Calu3 (cell line): ENCODE measurements around the gene C1orf232. TPM values are rescaled to one million over a fixed set of nuclear protein-coding genes. Genes with fewer than 3 reads are reported as not detected.

Experiments
- BruUV-seq: library from RNA; stranded (reverse); fragments of 400-500 nt; replicated peaks from 2 replicates; lab custom pipeline; 2021; lab: Mats Ljungman, UMichigan
- CTCF ChIA-PET: fragments of 300-600 bp; sonication (Branson Sonifier 250); formaldehyde crosslinking; loops from one replicate; lab custom pipeline; 2022; ENCODE audit warnings: antibody characterized with exemption; lab: Charles Lee
- DNase-seq: peaks from one replicate; pipeline ENCODE4 v3.0.0; 2022
- H3K27ac Mint-ChIP-seq: one replicate; pipeline ENCODE4 v1.8.0; 2022; ENCODE audit warnings: mixed read lengths; ENCODE audit not compliant: unreplicated experiment
- H3K27me3 Mint-ChIP-seq: one replicate; pipeline ENCODE4 v1.8.0; 2022; ENCODE audit warnings: mixed read lengths; ENCODE audit not compliant: unreplicated experiment
- H3K36me3 Mint-ChIP-seq: one replicate; pipeline ENCODE4 v1.8.0; 2022; ENCODE audit warnings: mild to moderate bottlenecking, moderate library complexity, mixed read lengths; ENCODE audit not compliant: insufficient read depth, unreplicated experiment
- H3K4me1 Mint-ChIP-seq: one replicate; pipeline ENCODE4 v1.8.0; 2022; ENCODE audit warnings: mild to moderate bottlenecking, low read depth, mixed read lengths; ENCODE audit not compliant: unreplicated experiment
- H3K4me3 Mint-ChIP-seq: one replicate; pipeline ENCODE4 v1.8.0; 2022; ENCODE audit warnings: mild to moderate bottlenecking, low read depth, moderate library complexity, mixed read lengths; ENCODE audit not compliant: unreplicated experiment
- H3K9me3 Mint-ChIP-seq: one replicate; pipeline ENCODE4 v1.8.0; 2022; ENCODE audit warnings: low read depth, mixed read lengths; ENCODE audit not compliant: unreplicated experiment
- CTCF ChIP-seq: fragments of 200-600 bp; IDR thresholded peaks from one replicate; pipeline ENCODE4 v1.8.0; 2022; ENCODE audit warnings: antibody characterized with exemption; ENCODE audit not compliant: unreplicated experiment
- intact Hi-C: fragments of 100-400 bp; cut with micrococcal nuclease; formaldehyde crosslinking; loops from one replicate; pipeline ENCODE4 v1.10.0; 2022; ENCODE audit not compliant: unreplicated experiment
- total RNA-seq: library from RNA; stranded (reverse); gene quantifications from 2 replicates; pipeline ENCODE4 v1.2.3, GENCODE V29; 2022

C1orf232 gene
- total RNA-seq, 1 experiment from 2014 or later, result not detected

GRCh38 chr1:26197301-26197700, 28.5 kb upstream of the C1orf232 start:
- no peak overlapping the region for H3K4me3 Mint-ChIP-seq

GRCh38 chr1:26195805-26196204, 27.0 kb upstream of the C1orf232 start:
- BruUV-seq, result no TSS peak
- Mint-ChIP-seq H3K27ac (no peak overlapping the region), H3K9me3 (no peaks in the 10 kb centered on the region), H3K36me3 (no peaks in the 10 kb centered on the region), H3K4me1 (no peaks in the 10 kb centered on the region), H3K4me3 (no peak overlapping the region), H3K27me3 (peaks cover 69% of the 10 kb centered on the region)
- intact Hi-C loops, result no loop called here
- TF ChIP-seq CTCF, result no peak
- CTCF ChIA-PET, result no interaction called here
- DNase-seq, result no peak

More at GRCh38 chr1:26197301-26197700, 28.5 kb upstream of the C1orf232 start:
- peaks cover 77% of the 10 kb centered on the region for H3K27me3 Mint-ChIP-seq
- no peak for DNase-seq
- intact Hi-C loops, result no loop called here
- H3K4me1 Mint-ChIP-seq, result no peaks in the 10 kb centered on the region
- BruUV-seq, result no TSS peak
- CTCF ChIA-PET, result interaction anchor here (0.6 kb wide), 1 partner anchor 538 kb away, joined by 4 read pairs; no protein-coding TSS in a partner anchor
- no peak overlapping the region for H3K27ac Mint-ChIP-seq
- TF ChIP-seq CTCF, result no peak
- no peaks in the 10 kb centered on the region for H3K9me3 Mint-ChIP-seq
- no peaks in the 10 kb centered on the region for H3K36me3 Mint-ChIP-seq

DNA sequence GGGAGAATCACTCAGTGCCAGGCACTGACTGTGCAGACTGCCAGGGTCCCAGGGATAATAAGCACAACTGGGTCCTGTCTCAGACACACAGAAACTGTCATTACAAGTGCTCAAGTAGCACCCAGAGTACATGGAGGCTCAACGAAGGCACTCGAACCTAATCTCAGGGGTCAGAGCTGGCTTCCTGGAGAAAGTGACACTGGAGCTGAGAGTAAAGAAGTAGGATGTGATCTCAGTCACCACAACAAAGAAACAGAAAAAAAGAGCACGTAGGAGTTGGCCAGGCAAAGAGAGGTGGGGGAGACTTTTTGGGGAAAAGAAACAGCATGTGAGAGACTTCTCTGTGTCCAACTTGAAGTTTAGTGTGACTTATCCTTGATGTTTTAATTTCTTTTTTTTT, 23.0 kb upstream of the C1orf232 start:
- Mint-ChIP-seq H3K27ac (no peak overlapping the region), H3K36me3 (no peaks in the 10 kb centered on the region), H3K27me3 (peaks cover 31% of the 10 kb centered on the region), H3K4me1 (no peaks in the 10 kb centered on the region), H3K4me3 (no peak overlapping the region), H3K9me3 (no peaks in the 10 kb centered on the region)
- DNase-seq, result no peak
- CTCF ChIA-PET, result interaction anchor here (0.6 to 0.7 kb wide), 2 partner anchors 361 to 430 kb away, joined by 3 to 8 read pairs; no protein-coding TSS in a partner anchor
- no TSS peak for BruUV-seq
- TF ChIP-seq CTCF, result no peak
- intact Hi-C loops, result no loop called here

DNA sequence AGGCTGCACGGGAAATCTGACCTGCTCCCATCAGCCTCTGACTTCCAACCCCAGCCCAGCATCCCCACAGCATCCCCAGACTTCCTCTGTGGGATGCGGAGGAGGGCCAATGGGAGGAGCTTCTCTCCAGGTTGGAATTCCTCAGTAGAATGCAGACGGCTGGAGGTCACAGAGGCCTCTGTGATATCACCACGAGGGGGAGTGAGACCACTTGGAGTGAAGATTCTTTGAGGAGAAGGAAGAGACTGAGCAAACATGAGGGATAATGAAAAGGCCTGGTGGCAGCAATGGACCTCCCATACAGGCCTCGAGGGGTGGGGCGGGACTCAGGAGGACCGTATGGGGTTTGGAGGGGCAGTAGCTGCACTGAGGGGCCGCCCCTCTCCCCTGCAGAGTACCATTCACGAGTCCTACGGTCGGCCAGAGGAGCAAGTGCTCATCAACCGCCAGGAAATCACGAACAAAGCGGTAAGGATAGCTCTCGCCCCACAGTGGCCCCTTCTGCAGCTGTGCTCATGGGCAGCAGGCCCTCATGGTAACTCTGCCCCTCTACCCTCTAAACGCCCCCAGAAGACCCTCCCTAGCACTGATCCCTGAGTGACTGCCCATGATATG, 21.7 kb upstream of the C1orf232 start, which contains the start of gene CATSPER4:
TSS of gene CATSPER4 (plus strand) at position 230 of the 615 bp plus-strand sequence. CDS start at position 256, 26 bp downstream.
- CTCF ChIA-PET, result interaction anchor here (0.6 to 1.0 kb wide), 3 partner anchors 13 to 209 kb away, joined by 3 to 4 read pairs (median 4); partner anchors contain the start of genes CEP85 and CNKSR1
- DNase-seq, result no peak
- Mint-ChIP-seq H3K27ac (no peak within 1 kb of the TSS), H3K36me3 (peaks cover 6% of the 10 kb centered on the region), H3K9me3 (no peaks in the 10 kb centered on the region), H3K4me3 (no peak within 1 kb of the TSS), H3K27me3 (peaks cover 18% of the 10 kb centered on the region), H3K4me1 (no peaks in the 10 kb centered on the region)
- TF ChIP-seq CTCF, result no peak
- intact Hi-C loops, result no loop called here
- no TSS peak for BruUV-seq
